Left lung (tissue), 10 donors: ENCODE measurements around the gene NCBP1. TPM values are rescaled to one million over a fixed set of nuclear protein-coding genes. Genes with fewer than 3 reads are reported as not detected.

ENCODE experiments used
- ATAC-seq: fragments of 200-7000 bp; cut with Tn5 transposase; one replicate; pipeline ENCODE4 v1.9.1; 2020; ENCODE audit warnings: moderate library complexity
- DNase-seq, 4 donors: peaks; one replicate each; pipeline ENCODE4 v3.0.0-alpha.2; 2013 to 2020
- H3K27ac ChIP-seq, 2 donors: fragments of 200-600 bp; sonication (generic) in 1 of 2; one replicate each; pipeline versions ENCODE4 v1.5.0 to v1.8.0; 2020 to 2021
- H3K27me3 ChIP-seq, 2 donors: fragments of 200-600 bp; sonication (generic) in 1 of 2; one replicate each; pipeline versions ENCODE4 v1.5.0 to v1.8.0; 2020 to 2021
- H3K36me3 ChIP-seq, 2 donors: fragments of 200-600 bp; sonication (generic) in 1 of 2; one replicate each; pipeline versions ENCODE4 v1.5.0 to v1.8.0; 2020 to 2021
- H3K4me1 ChIP-seq, 2 donors: fragments of 200-600 bp; one replicate each; pipeline ENCODE4 v1.8.0; 2021
- H3K4me3 ChIP-seq, 2 donors: fragments of 200-600 bp; sonication (generic) in 1 of 2; one replicate each; pipeline versions ENCODE4 v1.5.0 to v1.8.0; 2020 to 2021; ENCODE audit warnings: mild to moderate bottlenecking in 1 of 2
- H3K9me3 ChIP-seq, 2 donors: fragments of 200-600 bp; sonication (generic) in 1 of 2; one replicate each; pipeline versions ENCODE4 v1.5.0 to v1.8.0; 2020 to 2021
- CTCF ChIP-seq, 2 donors: fragments of 200-600 bp; sonication (generic) in 1 of 2; IDR thresholded peaks; one replicate each; pipeline versions ENCODE4 v1.5.0 to v1.8.0; 2021; ENCODE audit warnings: antibody characterized with exemption in 2 of 2
- intact Hi-C, 2 donors: fragments of 100-400 bp; cut with DNase I; formaldehyde crosslinking; loops; one replicate each; pipeline versions ENCODE4 v1.11.2 to v1.14.2; 2022
- polyA plus RNA-seq, 6 donors: library from polyadenylated mRNA; unstranded; fragments of 120-200 nt; gene quantifications; one replicate each; pipeline ENCODE4 v1.2.1, GENCODE V29; 2013; ENCODE audit not compliant: insufficient read length in 6 of 6
- total RNA-seq, 2 donors: library from RNA; stranded (reverse); fragmentation: NEBNext Ultra II Directional; extraction: Animal tissue kit (Norgen Biotek cat#: 25700); gene quantifications; one replicate each; pipeline ENCODE4 v1.2.1, GENCODE V29; 2021
- donor health status: DM: no; HTN: yes; CAD: no.
- donor health status: DM: no; HTN: no; CAD: no.

The NCBP1 gene
- total and polyA plus RNA-seq, 8 donors = 28.7 to 54.2 (median 49.1) TPM

- Histone ChIP-seq H3K27me3 (no peaks in the 10 kb centered on the region), H3K4me1 (no peaks in the 10 kb centered on the region), H3K27ac (no peak overlapping the region), H3K36me3 (peaks cover 0 to 81% of the 10 kb centered on the region in 2 donors), H3K9me3 (no peaks in the 10 kb centered on the region), H3K4me3 (no peak overlapping the region)
- intact Hi-C loops = no loop called here
- ATAC-seq (no peak), DNase-seq (no peak)
- no peak for TF ChIP-seq CTCF (IDR thresholded peaks at IDR 0.05)
These were observed 55.0 kb downstream of the NCBP1 start for GRCh38 chr9:97688654-97689053.

GRCh38 chr9:97689401-97690180, 56.0 kb downstream of the NCBP1 start:
- Histone ChIP-seq H3K9me3 (no peaks in the 10 kb centered on the region), H3K36me3 (peaks cover 0 to 72% of the 10 kb centered on the region in 2 donors), H3K4me3 (no peak overlapping the region), H3K27me3 (no peaks in the 10 kb centered on the region), H3K27ac (no peak overlapping the region), H3K4me1 (peaks cover 0 to 9% of the 10 kb centered on the region in 2 donors)
- ATAC-seq (no peak), DNase-seq (no peak)
- intact Hi-C loops = no loop called here
- TF ChIP-seq CTCF (IDR thresholded peaks at IDR 0.05) = no peak

- H3K36me3 ChIP-seq = peaks cover 0 to 28% of the 10 kb centered on the region in 2 donors
- H3K9me3 ChIP-seq = no peaks in the 10 kb centered on the region
- no peak for TF ChIP-seq CTCF (IDR thresholded peaks at IDR 0.05)
- H3K4me1 ChIP-seq = peaks cover 13 to 34% of the 10 kb centered on the region in 2 donors
- intact Hi-C loops = no loop called here
- DNase-seq (no peak), ATAC-seq (no peak)
- H3K4me3 ChIP-seq = no peak overlapping the region
- no peak overlapping the region for H3K27ac ChIP-seq
- no peaks in the 10 kb centered on the region for H3K27me3 ChIP-seq
These were observed 61.1 kb downstream of the NCBP1 start for GRCh38 chr9:97694769-97695168.

GRCh38 chr9:97695390-97695789, 61.8 kb downstream of the NCBP1 start:
- Histone ChIP-seq H3K4me1 (peaks cover 13 to 34% of the 10 kb centered on the region in 2 donors), H3K27me3 (no peaks in the 10 kb centered on the region), H3K4me3 (peak overlapping the region in 1 of 2 donors; percentile 87), H3K36me3 (peaks cover 0 to 22% of the 10 kb centered on the region in 2 donors), H3K9me3 (no peaks in the 10 kb centered on the region), H3K27ac (no peak overlapping the region)
- DNase-seq (no peak), ATAC-seq (no peak)
- intact Hi-C loops = no loop called here
- no peak for TF ChIP-seq CTCF (IDR thresholded peaks at IDR 0.05)

GRCh38 chr9:97695995-97696802, 62.6 kb downstream of the NCBP1 start:
- Histone ChIP-seq H3K27ac (peak overlapping the region; percentile 88 to 91), H3K36me3 (peaks cover 0 to 14% of the 10 kb centered on the region in 2 donors), H3K9me3 (no peaks in the 10 kb centered on the region), H3K27me3 (peaks cover 0 to 5% of the 10 kb centered on the region in 2 donors), H3K4me3 (peak overlapping the region; percentile 72 to 87), H3K4me1 (peaks cover 13 to 34% of the 10 kb centered on the region in 2 donors)
- intact Hi-C loops = no loop called here
- ATAC-seq (no peak), DNase-seq (peak in 1 of 4 donors; percentile 9)
- TF ChIP-seq CTCF (IDR thresholded peaks at IDR 0.05) = no peak
